Lower leg skin (tissue), 4 donors: Measurements from ENCODE around the gene POLR3A. TPM values are rescaled to one million over a fixed set of nuclear protein-coding genes. Genes with fewer than 3 reads are reported as not detected.
"Not testable (repeated sequence)": the region's sequence is repeated elsewhere in the genome, so short reads cannot be mapped to it uniquely, and the experiment has no call there.

Experiments used
- DNase-seq, 2 donors: peaks; one replicate each; pipeline ENCODE4 v3.0.0-alpha.2; 2019; ENCODE audit warnings: low spot score in 2 of 2
- H3K4me3 ChIP-seq: fragments of 200-600 bp; sonication (generic); 2 replicates; pipeline ENCODE4 v1.5.1; 2017; ENCODE audit warnings: mild to moderate bottlenecking, low read depth; ENCODE audit not compliant: poor library complexity, severe bottlenecking
- CTCF ChIP-seq, 3 donors: fragments of 450-650 bp; IDR thresholded peaks; one replicate each; pipeline ENCODE4 v1.5.1; 2016; ENCODE audit warnings: antibody characterized with exemption in 3 of 3, mild to moderate bottlenecking in 3 of 3, moderate library complexity in 2 of 3
- POLR2A ChIP-seq, 2 donors: fragments of 450-650 bp; IDR thresholded peaks; one replicate each; pipeline ENCODE4 v1.6.1; 2016 to 2017; ENCODE audit warnings: antibody characterized with exemption in 2 of 2, mild to moderate bottlenecking in 1 of 2, moderate library complexity in 1 of 2
- WGBS, 2 donors: methylation state at CpG; one replicate each; pipeline ENCODE4 v1.1.5; 2018; 5-methylcytosine and 5-hydroxymethylcytosine counted together
- intact Hi-C: fragments of 100-400 bp; cut with DNase I; formaldehyde crosslinking; loops from one replicate; pipeline ENCODE4 v1.15.0; 2023; ENCODE audit warnings: low total_unique reads
- total RNA-seq, 4 donors: library from RNA; depleted of rRNA; stranded (reverse); fragments of >200 nt; gene quantifications; one replicate each; pipeline ENCODE4 v1.1.0, GENCODE V29; 2016

Gene POLR3A
- total RNA-seq, 4 donors from 2014 or later = 8.7 to 11.1 (median 10.9) TPM

DNA sequence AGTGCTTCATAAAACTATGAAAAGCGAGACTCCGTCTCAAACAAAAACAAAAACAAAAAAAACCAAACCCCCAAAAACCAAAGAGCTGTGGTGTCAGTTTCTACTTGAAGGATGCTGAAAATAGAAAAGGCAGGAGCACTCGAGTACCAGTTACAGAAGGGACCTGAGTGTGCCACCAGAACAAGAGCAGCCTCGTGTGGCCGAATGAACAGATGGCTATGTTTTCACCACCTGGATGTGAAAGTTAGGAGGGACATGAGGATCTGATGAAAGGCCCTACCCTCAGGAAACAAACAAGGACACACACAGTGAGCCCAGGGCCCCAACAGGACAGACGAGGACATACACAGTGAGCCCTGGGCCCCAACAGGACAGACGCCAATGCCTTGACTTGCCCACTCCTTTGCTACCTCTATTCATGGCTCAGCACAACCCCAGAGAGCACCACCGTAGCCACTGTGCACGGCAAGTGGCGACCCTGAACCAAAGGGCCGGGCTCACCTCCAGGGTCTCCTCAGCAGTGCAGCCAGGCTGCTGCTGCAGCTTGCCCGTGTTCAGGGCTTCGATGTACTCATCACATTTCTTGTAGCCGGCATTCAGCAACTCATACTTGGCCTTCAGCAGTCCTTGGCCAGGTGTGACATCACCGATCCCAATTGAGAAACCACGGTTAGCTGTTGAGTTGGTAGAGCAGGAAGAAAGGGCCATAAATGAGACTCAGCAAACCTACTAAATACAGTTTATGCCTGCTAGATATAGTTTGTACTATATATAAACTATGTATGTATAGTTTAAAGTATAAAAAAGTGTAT, 24.9 kb downstream of the POLR3A start:
- DNase-seq = peak in 1 of 2 donors; percentile 45
- no peak overlapping the region for H3K4me3 ChIP-seq
- intact Hi-C loops = no loop called here
- TF ChIP-seq CTCF (IDR thresholded peaks at IDR 0.05) = no peak
- no peak for TF ChIP-seq POLR2A (IDR thresholded peaks at IDR 0.05)
- 86 to 88% methylated on average over 14 to 16 of the region's 16 CpGs for WGBS, 2 donors

- intact Hi-C loops = no loop called here
- 83 to 89% methylated on average over 4 of the region's 4 CpGs for WGBS, 2 donors
- no peak overlapping the region for H3K4me3 ChIP-seq
- DNase-seq = peak in 1 of 2 donors; percentile 15
- TF ChIP-seq CTCF (IDR thresholded peaks at IDR 0.05) (no peak), POLR2A (IDR thresholded peaks at IDR 0.05) (no peak)
These were observed 26.6 kb downstream of the POLR3A start for GRCh38 chr10:78002541-78003288.

DNA sequence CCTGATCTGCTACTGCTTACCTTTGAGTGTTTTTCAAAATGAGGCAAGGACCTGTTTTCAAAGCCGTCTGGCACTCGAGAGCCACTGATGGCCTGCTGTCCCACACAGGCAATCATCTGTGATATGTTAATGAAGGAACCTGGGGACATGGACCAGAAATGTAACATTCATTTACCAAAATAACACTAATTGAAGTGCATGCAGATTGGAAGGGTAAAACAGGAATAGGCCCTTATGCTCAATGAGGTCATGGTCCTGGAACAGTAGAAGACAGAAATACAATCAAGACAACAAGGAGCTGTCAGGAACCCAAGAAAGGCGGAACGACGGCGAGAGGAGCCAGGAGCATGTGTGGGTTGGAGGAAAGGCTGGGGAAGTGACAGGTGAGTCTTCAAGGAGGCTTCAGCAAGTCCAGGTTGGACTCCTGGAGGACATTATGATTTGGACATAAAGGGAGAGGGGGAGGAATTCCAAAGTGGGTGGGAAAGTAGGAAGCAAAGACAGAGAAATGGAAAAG, 28.3 kb downstream of the POLR3A start:
- DNase-seq = peak in 1 of 2 donors; percentile 17
- H3K4me3 ChIP-seq = no peak overlapping the region
- 81 to 88% methylated on average over 6 of the region's 6 CpGs for WGBS, 2 donors
- intact Hi-C loops = no loop called here
- TF ChIP-seq CTCF (IDR thresholded peaks at IDR 0.05) (no peak), POLR2A (IDR thresholded peaks at IDR 0.05) (no peak)

DNA sequence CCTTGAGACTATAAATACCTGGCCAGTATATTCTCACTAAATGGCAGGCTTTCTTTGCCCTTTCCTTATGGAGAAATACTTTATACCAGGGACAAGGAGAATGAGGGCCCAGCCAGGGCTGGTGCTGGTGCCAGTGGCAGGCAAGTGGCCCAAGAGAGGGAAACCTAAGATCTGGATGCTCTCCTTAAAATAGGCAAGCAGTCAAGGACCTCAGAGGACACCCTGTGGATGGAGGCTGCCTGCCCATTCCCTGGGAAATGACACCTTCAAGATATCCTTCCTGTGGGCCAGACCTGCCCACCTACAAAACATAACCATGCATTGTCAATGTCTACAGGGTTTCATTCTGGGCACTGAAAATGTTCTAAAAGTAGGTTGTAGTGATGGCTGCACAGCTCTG, 29.1 kb downstream of the POLR3A start:
- no peak for TF ChIP-seq POLR2A (IDR thresholded peaks at IDR 0.05)
- no peak for TF ChIP-seq CTCF (IDR thresholded peaks at IDR 0.05)
- peak in 1 of 2 donors; percentile 17 for DNase-seq
- intact Hi-C loops = no loop called here
- H3K4me3 ChIP-seq = no peak overlapping the region

- DNase-seq, H3K4me3 ChIP-seq, intact Hi-C loops: not testable (repeated sequence)
- whole genome bisulfite sequencing, 2 donors = 97% methylated on average over 5 of the region's 5 CpGs
These were observed 30.5 kb downstream of the POLR3A start for GRCh38 chr10:77998780-77999179.

DNA sequence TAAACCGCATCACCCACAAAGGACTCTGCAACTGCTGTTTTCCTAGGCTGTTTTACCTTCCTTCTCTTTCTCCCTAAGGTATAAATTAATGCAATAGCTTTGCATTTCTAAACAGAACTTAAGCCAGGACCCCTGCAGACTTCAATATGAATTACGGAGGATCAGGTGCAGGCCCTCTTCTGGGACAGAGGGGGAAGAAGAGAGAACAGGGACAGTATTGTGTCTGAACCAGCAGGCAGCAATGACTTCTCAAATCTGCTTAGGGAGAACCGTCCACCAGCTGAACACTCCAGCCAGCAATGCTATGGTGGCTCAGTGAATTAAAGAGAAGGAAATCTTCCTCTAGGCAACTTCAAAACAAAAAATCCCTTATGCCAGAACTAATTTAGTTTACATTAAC, 35.7 kb downstream of the POLR3A start:
- intact Hi-C loops = no loop called here
- 94 to 95% methylated on average over 3 of the region's 3 CpGs for WGBS, 2 donors
- no peak overlapping the region for H3K4me3 ChIP-seq
- no peak for DNase-seq
- no peak for TF ChIP-seq POLR2A (IDR thresholded peaks at IDR 0.05)
- TF ChIP-seq CTCF (IDR thresholded peaks at IDR 0.05) = no peak
